ENCODE measurements around the gene TAF6.

Gene TAF6

GRCh38 chr7:100142461-100142860, 23.3 kb upstream of the TAF6 start:
- no peaks in the 10 kb centered on the region for H3K36me3 Mint-ChIP-seq (ENCODE audit: low read depth)
- no peaks in the 10 kb centered on the region for H3K9me3 Mint-ChIP-seq
- TF ChIP-seq CTCF (IDR thresholded peaks at IDR 0.05; ENCODE audit: unreplicated experiment in 3 of 3): no peak
- no peak overlapping the region for H3K4me3 Mint-ChIP-seq
- H3K27me3 Mint-ChIP-seq (ENCODE audit: low read depth): peaks cover 4% of the 10 kb centered on the region
- H3K27ac Mint-ChIP-seq: no peak overlapping the region
- no peaks in the 10 kb centered on the region for H3K4me1 Mint-ChIP-seq

- peaks cover 4% of the 10 kb centered on the region for H3K27me3 Mint-ChIP-seq (ENCODE audit: low read depth)
- H3K36me3 Mint-ChIP-seq (ENCODE audit: low read depth): no peaks in the 10 kb centered on the region
- H3K4me3 Mint-ChIP-seq: no peak overlapping the region
- no peak for TF ChIP-seq CTCF (IDR thresholded peaks at IDR 0.05; ENCODE audit: unreplicated experiment in 3 of 3)
- no peak overlapping the region for H3K27ac Mint-ChIP-seq
- H3K9me3 Mint-ChIP-seq: no peaks in the 10 kb centered on the region
- no peaks in the 10 kb centered on the region for H3K4me1 Mint-ChIP-seq
Measured at GRCh38 chr7:100141555-100141949, 22.4 kb upstream of the TAF6 start.

GRCh38 chr7:100137851-100138760, 18.9 kb upstream of the TAF6 start:
- TF ChIP-seq CTCF (IDR thresholded peaks at IDR 0.05; ENCODE audit: unreplicated experiment in 3 of 3): no peak
- peaks cover 12% of the 10 kb centered on the region for H3K27me3 Mint-ChIP-seq (ENCODE audit: low read depth)
- no peak overlapping the region for H3K27ac Mint-ChIP-seq
- H3K4me3 Mint-ChIP-seq: no peak overlapping the region
- no peaks in the 10 kb centered on the region for H3K4me1 Mint-ChIP-seq
- no peaks in the 10 kb centered on the region for H3K36me3 Mint-ChIP-seq (ENCODE audit: low read depth)
- no peaks in the 10 kb centered on the region for H3K9me3 Mint-ChIP-seq

GRCh38 chr7:100132697-100133151, 13.6 kb upstream of the TAF6 start:
- H3K27me3 Mint-ChIP-seq (ENCODE audit: low read depth): peaks cover 8% of the 10 kb centered on the region
- peak; percentile 75 to 89 (median 85) for TF ChIP-seq CTCF (IDR thresholded peaks at IDR 0.05; ENCODE audit: unreplicated experiment in 3 of 3)
- peaks cover 12% of the 10 kb centered on the region for H3K4me1 Mint-ChIP-seq
- H3K27ac Mint-ChIP-seq: peak overlapping the region in 1 of 3 experiments; percentile 5
- no peaks in the 10 kb centered on the region for H3K36me3 Mint-ChIP-seq (ENCODE audit: low read depth)
- H3K9me3 Mint-ChIP-seq: no peaks in the 10 kb centered on the region
- H3K4me3 Mint-ChIP-seq: peak overlapping the region in 1 of 3 experiments; percentile 1

- no peak overlapping the region for H3K27ac Mint-ChIP-seq
- no peaks in the 10 kb centered on the region for H3K36me3 Mint-ChIP-seq (ENCODE audit: low read depth)
- peaks cover 8% of the 10 kb centered on the region for H3K27me3 Mint-ChIP-seq (ENCODE audit: low read depth)
- TF ChIP-seq CTCF (IDR thresholded peaks at IDR 0.05; ENCODE audit: unreplicated experiment in 3 of 3): no peak
- peaks cover 12% of the 10 kb centered on the region for H3K4me1 Mint-ChIP-seq
- H3K9me3 Mint-ChIP-seq: no peaks in the 10 kb centered on the region
- H3K4me3 Mint-ChIP-seq: no peak overlapping the region
Measured at GRCh38 chr7:100132126-100132525, 13.0 kb upstream of the TAF6 start.
